Measurements from ENCODE around the gene NPTXR. TPM values are rescaled to one million over a fixed set of nuclear protein-coding genes. Genes with fewer than 3 reads are reported as not detected.

The NPTXR gene
- total RNA-seq (2014; rRNA removed; shearing (Covaris generic)) (not detected in 2 replicates), total RNA-seq (2022) (0.08 and 0.11 TPM in 2 replicates), Bru-seq, nascent RNA (percentile 13 among the genes with signal in this experiment), BruChase-seq, experiment 1, labeled RNA remaining after a 6-hour chase (percentile 17 among the genes with signal in this experiment), BruChase-seq, experiment 2, labeled RNA remaining after a 2-hour chase (percentile 16 among the genes with signal in this experiment)
- long read RNA-seq, result 0 reads

DNA sequence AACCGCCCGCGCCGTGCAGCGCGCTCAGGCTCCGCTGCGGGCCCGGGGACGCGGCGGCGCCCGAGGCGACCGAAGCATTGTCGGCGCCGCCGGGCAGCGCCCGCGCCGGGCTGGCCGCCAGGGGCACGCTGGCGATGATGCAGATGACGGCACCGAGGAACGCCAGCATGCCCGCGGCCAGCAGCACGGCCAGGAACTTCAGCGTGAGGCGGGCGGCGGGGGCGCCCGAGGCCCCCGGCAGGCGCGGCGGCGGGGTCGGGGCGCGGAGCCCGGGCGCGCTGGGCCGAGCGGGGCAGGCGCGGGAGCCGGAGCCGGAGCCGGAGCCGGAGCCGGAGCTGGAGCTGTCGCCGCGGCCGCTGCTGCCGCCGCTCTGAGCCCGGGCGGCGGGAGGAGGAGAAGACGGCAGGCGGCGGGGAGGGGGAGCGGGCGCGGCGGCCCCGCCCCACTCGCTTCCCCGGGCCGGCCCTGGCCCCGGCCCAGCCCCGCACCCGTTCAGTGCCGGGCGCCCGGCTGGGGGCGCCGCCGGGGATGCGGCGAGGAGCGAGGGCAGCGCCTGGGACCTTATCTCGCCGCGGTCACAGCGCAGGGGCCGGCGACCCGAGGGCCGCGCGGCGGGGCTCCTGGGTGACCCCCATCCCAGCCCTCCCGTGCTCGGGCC, at the start of gene NPTXR:
Gene NPTXR, minus strand, starts transcription at position 372 of the 658 bp plus-strand sequence.
- no peak within 1 kb of the TSS for H3K4me2 ChIP-seq (ENCODE audit: low read length)
- intact Hi-C loops (cut with micrococcal nuclease; ENCODE audit: unreplicated experiment), result no loop called here
- H3K9me3 ChIP-seq (ENCODE audit: low read length), result no peaks in the 10 kb centered on the region
- no peak for TF ChIP-seq EZH2phosphoT487 (IDR thresholded peaks at IDR 0.05; ENCODE audit: borderline replicate concordance, low read depth, low read length)
- TF ChIP-seq, protein P1, sequence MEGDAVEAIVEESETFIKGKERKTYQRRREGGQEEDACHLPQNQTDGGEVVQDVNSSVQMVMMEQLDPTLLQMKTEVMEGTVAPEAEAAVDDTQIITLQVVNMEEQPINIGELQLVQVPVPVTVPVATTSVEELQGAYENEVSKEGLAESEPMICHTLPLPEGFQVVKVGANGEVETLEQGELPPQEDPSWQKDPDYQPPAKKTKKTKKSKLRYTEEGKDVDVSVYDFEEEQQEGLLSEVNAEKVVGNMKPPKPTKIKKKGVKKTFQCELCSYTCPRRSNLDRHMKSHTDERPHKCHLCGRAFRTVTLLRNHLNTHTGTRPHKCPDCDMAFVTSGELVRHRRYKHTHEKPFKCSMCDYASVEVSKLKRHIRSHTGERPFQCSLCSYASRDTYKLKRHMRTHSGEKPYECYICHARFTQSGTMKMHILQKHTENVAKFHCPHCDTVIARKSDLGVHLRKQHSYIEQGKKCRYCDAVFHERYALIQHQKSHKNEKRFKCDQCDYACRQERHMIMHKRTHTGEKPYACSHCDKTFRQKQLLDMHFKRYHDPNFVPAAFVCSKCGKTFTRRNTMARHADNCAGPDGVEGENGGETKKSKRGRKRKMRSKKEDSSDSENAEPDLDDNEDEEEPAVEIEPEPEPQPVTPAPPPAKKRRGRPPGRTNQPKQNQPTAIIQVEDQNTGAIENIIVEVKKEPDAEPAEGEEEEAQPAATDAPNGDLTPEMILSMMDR (conservative IDR thresholded peaks at IDR 0.05; ENCODE audit: low read length), result no peak
- no peak within 1 kb of the TSS for H3K4me3 ChIP-seq (ENCODE audit: low read depth, low read length, poor library complexity, severe bottlenecking)
- no peaks in the 10 kb centered on the region for H3K79me2 ChIP-seq (ENCODE audit: insufficient read depth, low read depth, low read length)
- H4K20me1 ChIP-seq (ENCODE audit: insufficient read depth, low read length), result no peaks in the 10 kb centered on the region
- no peaks in the 10 kb centered on the region for H3K36me3 ChIP-seq (ENCODE audit: insufficient read depth, low read length)
- H3K27ac ChIP-seq (ENCODE audit: low read depth, low read length, poor library complexity, severe bottlenecking), result no peak within 1 kb of the TSS
- no peaks in the 10 kb centered on the region for H3K4me1 ChIP-seq (ENCODE audit: insufficient read depth, low read length, poor library complexity, severe bottlenecking)
- H3K9me2 ChIP-seq (ENCODE audit: insufficient read depth, low read length), result no peaks in the 10 kb centered on the region
- BruUV-seq (replicated peaks), result no TSS peak
- H2AFZ ChIP-seq (ENCODE audit: low read length), result no peak within 1 kb of the TSS
- POLR2A ChIA-PET, result no interaction called here
- CTCF ChIA-PET (ENCODE audit: unreplicated experiment), result no interaction called here
- no peak for DNase-seq (ENCODE audit: low spot score)

DNA sequence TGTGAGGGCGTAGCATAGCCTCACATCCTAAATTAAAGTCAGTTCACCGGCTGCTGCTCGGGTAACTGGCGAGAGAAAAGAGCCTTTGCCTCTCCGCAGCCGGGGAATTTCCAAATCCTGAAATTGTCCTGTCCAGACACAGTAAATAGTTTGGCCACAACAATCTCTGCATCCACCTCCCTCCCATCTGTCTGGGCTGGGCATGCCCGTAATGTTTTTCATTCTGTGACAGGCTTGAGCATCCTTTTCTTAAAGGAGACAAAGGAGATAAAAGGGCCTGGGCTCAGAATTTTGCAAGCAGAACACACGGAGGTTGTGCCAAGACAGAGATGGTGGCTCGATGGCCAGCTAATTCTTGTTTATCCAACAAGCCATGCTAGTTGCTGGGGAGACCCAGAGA, 47.4 kb upstream of the NPTXR start:
- no TSS peak for BruUV-seq (replicated peaks)
- ChIA-PET CTCF (ENCODE audit: unreplicated experiment) (no interaction called here), POLR2A (no interaction called here)
- Histone ChIP-seq H3K27ac (ENCODE audit: low read depth, low read length, poor library complexity, severe bottlenecking) (no peak overlapping the region), H3K4me1 (ENCODE audit: insufficient read depth, low read length, poor library complexity, severe bottlenecking) (peaks cover under 1% of the 10 kb centered on the region), H3K36me3 (ENCODE audit: insufficient read depth, low read length) (no peaks in the 10 kb centered on the region), H3K9me3 (ENCODE audit: low read length) (0 out of 2 replicates have a peak, but pooled peaks cover 4% of the 10 kb centered on the region), H3K4me3 (ENCODE audit: low read depth, low read length, poor library complexity, severe bottlenecking) (no peak overlapping the region), H3K9me2 (ENCODE audit: insufficient read depth, low read length) (no peaks in the 10 kb centered on the region), H3K4me2 (ENCODE audit: low read length) (no peak overlapping the region), H2AFZ (ENCODE audit: low read length) (no peak overlapping the region), H4K20me1 (ENCODE audit: insufficient read depth, low read length) (no peaks in the 10 kb centered on the region), H3K79me2 (ENCODE audit: insufficient read depth, low read depth, low read length) (no peaks in the 10 kb centered on the region)
- TF ChIP-seq, protein P1 (conservative IDR thresholded peaks at IDR 0.05; ENCODE audit: low read length), result no peak
- no peak for TF ChIP-seq EZH2phosphoT487 (IDR thresholded peaks at IDR 0.05; ENCODE audit: borderline replicate concordance, low read depth, low read length)
- no peak for DNase-seq (ENCODE audit: low spot score)
- intact Hi-C loops (cut with micrococcal nuclease; ENCODE audit: unreplicated experiment), result no loop called here

DNA sequence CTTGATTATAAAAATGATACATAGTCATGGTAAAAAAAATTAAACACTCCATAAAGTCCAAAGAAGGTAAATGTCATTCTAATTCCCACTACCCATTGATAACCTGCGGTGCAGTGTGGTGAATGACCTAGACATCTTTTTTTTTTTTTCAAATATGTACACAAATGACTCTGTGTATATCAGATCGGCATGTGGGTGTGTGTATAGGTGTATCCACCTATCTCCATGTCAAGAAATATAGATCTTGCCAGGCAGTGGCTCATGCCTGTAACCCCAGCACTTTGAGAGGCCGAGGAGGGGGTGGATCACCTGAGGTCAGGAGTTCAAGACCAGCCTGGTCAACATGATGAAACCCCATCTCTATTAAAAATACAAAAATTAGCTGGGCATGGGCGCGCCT, 46.5 kb upstream of the NPTXR start:
- H3K9me2 ChIP-seq (ENCODE audit: insufficient read depth, low read length), result no peaks in the 10 kb centered on the region
- 0 out of 2 replicates have a peak, but pooled peaks cover 4% of the 10 kb centered on the region for H3K9me3 ChIP-seq (ENCODE audit: low read length)
- H3K4me3 ChIP-seq (ENCODE audit: low read depth, low read length, poor library complexity, severe bottlenecking), result no peak overlapping the region
- H2AFZ ChIP-seq (ENCODE audit: low read length), result no peak overlapping the region
- TF ChIP-seq EZH2phosphoT487 (IDR thresholded peaks at IDR 0.05; ENCODE audit: borderline replicate concordance, low read depth, low read length), result no peak
- TF ChIP-seq, protein P1 (conservative IDR thresholded peaks at IDR 0.05; ENCODE audit: low read length), result no peak
- no TSS peak for BruUV-seq (replicated peaks)
- H3K27ac ChIP-seq (ENCODE audit: low read depth, low read length, poor library complexity, severe bottlenecking), result no peak overlapping the region
- ChIA-PET POLR2A (no interaction called here), CTCF (ENCODE audit: unreplicated experiment) (no interaction called here)
- no peaks in the 10 kb centered on the region for H4K20me1 ChIP-seq (ENCODE audit: insufficient read depth, low read length)
- no peaks in the 10 kb centered on the region for H3K79me2 ChIP-seq (ENCODE audit: insufficient read depth, low read depth, low read length)
- H3K4me2 ChIP-seq (ENCODE audit: low read length), result no peak overlapping the region
- no peak for DNase-seq (ENCODE audit: low spot score)
- intact Hi-C loops (cut with micrococcal nuclease; ENCODE audit: unreplicated experiment), result no loop called here
- no peaks in the 10 kb centered on the region for H3K4me1 ChIP-seq (ENCODE audit: insufficient read depth, low read length, poor library complexity, severe bottlenecking)
- no peaks in the 10 kb centered on the region for H3K36me3 ChIP-seq (ENCODE audit: insufficient read depth, low read length)

Data from OCI-LY7 (cell line).